IPS-20b (cell line): ENCODE data around the gene ARHGEF33.
"Not testable (repeated sequence)": the region's sequence is repeated elsewhere in the genome, so short reads cannot be mapped to it uniquely, and the experiment has no call there.

Experiments used
- H3K27ac ChIP-seq: one replicate; pipeline ENCODE4 v1.5.1; 2013; ENCODE audit warnings: low read length
- H3K27me3 ChIP-seq: 2 replicates; pipeline ENCODE4 v1.6.1; 2013; ENCODE audit warnings: mild to moderate bottlenecking, low read length, inconsistent platforms; ENCODE audit not compliant: insufficient read depth
- H3K36me3 ChIP-seq: 2 replicates; pipeline ENCODE4 v1.6.1; 2013; ENCODE audit warnings: low read depth, mild to moderate bottlenecking, inconsistent platforms, low read length, moderate library complexity; ENCODE audit not compliant: insufficient read depth
- H3K4me1 ChIP-seq: 2 replicates; pipeline ENCODE4 v1.6.1; 2013; ENCODE audit warnings: mild to moderate bottlenecking, control low read depth, inconsistent platforms, low read length, moderate library complexity; ENCODE audit not compliant: insufficient read depth
- H3K4me3 ChIP-seq: 2 replicates; pipeline ENCODE4 v1.5.1; 2013; ENCODE audit warnings: mild to moderate bottlenecking, low read length, inconsistent platforms
- H3K9ac ChIP-seq: 2 replicates; pipeline ENCODE4 v1.6.1; 2013; ENCODE audit warnings: low read depth, mild to moderate bottlenecking, inconsistent platforms, low read length, moderate library complexity
- H3K9me3 ChIP-seq: 2 replicates; pipeline ENCODE4 v1.6.1; 2013; ENCODE audit warnings: mild to moderate bottlenecking, low read depth, low read length, inconsistent platforms; ENCODE audit not compliant: insufficient read depth

ARHGEF33 gene

DNA sequence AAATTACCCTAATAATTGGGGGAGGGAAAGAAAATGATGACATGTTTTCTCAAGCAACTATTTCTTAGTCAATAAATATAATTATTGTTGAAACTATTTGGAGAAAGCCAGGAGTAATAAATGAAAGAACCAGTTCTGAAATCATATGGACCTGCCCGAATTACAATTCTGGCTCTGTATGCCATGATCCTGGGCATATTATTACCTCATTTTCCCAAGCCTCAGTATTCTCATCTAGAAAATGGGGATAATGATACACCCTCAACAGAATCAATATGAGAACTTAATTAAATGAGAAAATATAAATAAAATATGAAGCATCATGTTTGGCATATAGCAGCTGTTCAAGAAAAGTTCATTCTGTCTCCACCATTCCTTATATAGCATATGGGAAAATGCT, 22.9 kb downstream of the ARHGEF33 start:
- no peaks in the 10 kb centered on the region for H3K9me3 ChIP-seq
- H3K27ac ChIP-seq: no peak overlapping the region
- no peaks in the 10 kb centered on the region for H3K36me3 ChIP-seq
- no peak overlapping the region for H3K9ac ChIP-seq
- H3K4me3 ChIP-seq: no peak overlapping the region
- H3K27me3 ChIP-seq: no peaks in the 10 kb centered on the region
- no peaks in the 10 kb centered on the region for H3K4me1 ChIP-seq

DNA sequence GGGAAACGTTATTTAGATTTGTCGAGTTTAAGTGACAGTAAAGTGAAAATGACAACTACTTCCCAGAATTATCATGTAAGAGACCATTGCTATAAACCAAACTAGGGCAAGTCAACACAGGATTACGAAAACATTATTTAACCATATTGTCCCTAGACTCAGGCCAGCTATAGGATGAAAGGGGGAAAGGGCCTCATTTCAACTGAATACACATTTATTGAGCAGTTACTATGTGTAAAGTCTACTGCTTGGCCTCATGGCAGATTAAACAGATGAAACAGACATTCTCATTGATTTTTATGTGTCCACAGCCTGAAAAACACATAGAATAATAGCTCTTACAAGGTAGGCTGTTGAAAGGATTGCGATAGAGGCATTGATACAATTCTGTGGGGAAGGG, 32.7 kb downstream of the ARHGEF33 start:
- H3K9ac ChIP-seq: no peak overlapping the region
- no peak overlapping the region for H3K4me3 ChIP-seq
- no peaks in the 10 kb centered on the region for H3K36me3 ChIP-seq
- H3K4me1 ChIP-seq: no peaks in the 10 kb centered on the region
- no peaks in the 10 kb centered on the region for H3K27me3 ChIP-seq
- no peaks in the 10 kb centered on the region for H3K9me3 ChIP-seq
- no peak overlapping the region for H3K27ac ChIP-seq

DNA sequence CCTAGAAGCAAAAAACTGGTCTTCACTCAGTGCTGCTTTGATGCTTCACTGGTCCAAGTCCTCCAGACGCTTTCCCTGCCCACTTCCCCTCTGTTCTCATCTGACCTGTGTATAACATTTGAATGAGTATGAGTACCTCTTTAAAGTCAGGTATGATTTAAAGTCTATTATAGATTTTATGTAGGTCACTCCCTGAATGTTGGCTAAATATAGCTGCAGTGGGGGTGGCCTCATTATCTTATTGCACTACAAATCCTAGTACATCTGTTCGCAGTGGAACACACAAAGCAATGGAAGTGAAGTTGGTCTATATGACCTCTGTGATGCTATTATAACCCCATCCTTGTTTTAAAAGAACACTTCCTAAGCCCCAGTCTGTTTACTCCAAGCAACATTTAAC, 33.2 kb downstream of the ARHGEF33 start:
- no peaks in the 10 kb centered on the region for H3K36me3 ChIP-seq
- H3K4me1 ChIP-seq: no peaks in the 10 kb centered on the region
- H3K27me3 ChIP-seq: no peaks in the 10 kb centered on the region
- H3K4me3 ChIP-seq: no peak overlapping the region
- no peak overlapping the region for H3K9ac ChIP-seq
- H3K9me3 ChIP-seq: no peaks in the 10 kb centered on the region
- H3K27ac ChIP-seq: no peak overlapping the region

DNA sequence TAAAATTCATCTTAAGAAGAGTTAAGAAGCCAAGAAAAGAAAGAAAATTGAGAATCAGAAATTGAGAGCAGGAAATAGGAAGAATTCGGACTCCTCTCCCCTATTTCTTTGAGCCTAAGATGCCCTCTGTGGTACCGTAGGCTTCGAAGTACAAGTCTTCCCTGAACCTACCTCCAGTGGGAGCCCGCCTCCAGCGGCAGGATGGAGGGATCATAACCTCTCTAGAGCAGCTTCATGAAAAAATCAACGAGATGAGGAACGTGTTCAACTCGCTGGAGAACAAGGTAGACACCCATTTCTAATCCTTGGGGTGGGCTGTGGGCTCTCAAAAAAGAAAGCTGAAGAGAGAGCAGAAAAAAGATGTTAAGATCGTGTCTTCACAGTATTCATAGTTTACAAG, 36.3 kb downstream of the ARHGEF33 start:
- H3K9ac ChIP-seq: no peak overlapping the region
- H3K27me3 ChIP-seq: no peaks in the 10 kb centered on the region
- H3K4me1 ChIP-seq: no peaks in the 10 kb centered on the region
- H3K36me3 ChIP-seq: no peaks in the 10 kb centered on the region
- H3K9me3 ChIP-seq: no peaks in the 10 kb centered on the region
- H3K4me3 ChIP-seq: no peak overlapping the region
- H3K27ac ChIP-seq: no peak overlapping the region

DNA sequence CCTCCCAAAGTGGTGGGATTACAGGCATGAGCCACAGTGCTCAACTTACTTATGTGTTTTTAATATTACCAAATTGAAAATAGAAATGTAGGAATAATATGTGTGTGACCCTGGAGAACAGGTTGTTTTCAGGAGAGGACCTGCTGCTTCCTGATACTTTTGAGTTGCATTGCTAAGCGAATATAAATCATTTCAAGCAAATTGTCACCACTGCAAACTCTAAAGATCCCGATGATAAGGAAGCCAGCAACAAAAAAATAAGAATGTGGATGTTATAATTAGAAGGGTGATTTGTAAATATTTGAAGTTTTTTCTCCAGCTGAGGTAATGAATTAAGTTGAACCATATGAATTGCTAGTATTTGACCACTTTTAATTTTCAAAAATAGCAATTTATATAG, 40.9 kb downstream of the ARHGEF33 start:
- Histone ChIP-seq H3K4me3 (no peak overlapping the region), H3K36me3 (no peaks in the 10 kb centered on the region), H3K9ac (no peak overlapping the region), H3K9me3 (no peaks in the 10 kb centered on the region), H3K4me1 (no peaks in the 10 kb centered on the region), H3K27ac (no peak overlapping the region), H3K27me3 (no peaks in the 10 kb centered on the region)

DNA sequence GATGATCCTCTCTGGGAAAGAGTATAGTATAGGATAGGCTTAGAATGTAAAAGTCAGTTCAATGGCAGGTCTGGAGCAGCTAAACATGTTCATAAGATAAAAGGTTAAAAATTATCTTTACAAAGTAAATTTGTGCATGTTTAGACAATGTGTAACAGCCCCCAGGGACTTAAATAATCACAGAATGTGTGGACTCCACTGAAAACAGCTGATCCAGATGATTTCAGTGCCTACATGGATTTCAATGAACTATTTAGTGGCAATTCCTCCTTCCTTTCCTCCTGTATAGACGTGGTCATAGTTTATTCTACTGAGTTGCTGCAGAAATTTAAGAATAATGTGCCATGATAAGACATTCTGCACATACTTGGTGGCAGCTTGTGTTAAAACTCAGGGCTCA, 42.9 kb downstream of the ARHGEF33 start:
- H3K4me3 ChIP-seq: no peak overlapping the region
- no peak overlapping the region for H3K9ac ChIP-seq
- no peaks in the 10 kb centered on the region for H3K36me3 ChIP-seq
- no peaks in the 10 kb centered on the region for H3K4me1 ChIP-seq
- H3K9me3 ChIP-seq: no peaks in the 10 kb centered on the region
- H3K27ac ChIP-seq: no peak overlapping the region
- no peaks in the 10 kb centered on the region for H3K27me3 ChIP-seq

DNA sequence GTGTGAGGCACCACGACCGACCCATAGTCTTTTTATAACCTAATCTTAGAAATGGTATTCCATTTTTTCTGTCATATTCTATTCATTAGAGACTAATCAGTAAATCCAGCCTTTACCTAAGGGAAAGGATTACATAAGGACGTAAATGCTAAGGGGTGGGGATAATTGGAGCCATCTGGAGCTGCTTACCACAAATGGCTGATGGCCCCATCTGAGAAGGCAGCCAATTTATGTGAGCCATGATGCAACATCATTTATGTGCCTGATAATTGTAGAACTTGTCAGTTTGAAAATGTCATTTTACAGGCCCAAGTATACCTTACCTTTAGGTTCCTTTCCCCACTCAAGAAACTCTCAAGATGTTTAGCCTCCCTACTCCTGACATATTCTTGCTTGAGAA, 44.0 kb downstream of the ARHGEF33 start:
- H3K4me1 ChIP-seq: no peaks in the 10 kb centered on the region
- no peaks in the 10 kb centered on the region for H3K9me3 ChIP-seq
- H3K27ac ChIP-seq: no peak overlapping the region
- no peaks in the 10 kb centered on the region for H3K27me3 ChIP-seq
- H3K4me3 ChIP-seq: no peak overlapping the region
- no peaks in the 10 kb centered on the region for H3K36me3 ChIP-seq
- no peak overlapping the region for H3K9ac ChIP-seq

DNA sequence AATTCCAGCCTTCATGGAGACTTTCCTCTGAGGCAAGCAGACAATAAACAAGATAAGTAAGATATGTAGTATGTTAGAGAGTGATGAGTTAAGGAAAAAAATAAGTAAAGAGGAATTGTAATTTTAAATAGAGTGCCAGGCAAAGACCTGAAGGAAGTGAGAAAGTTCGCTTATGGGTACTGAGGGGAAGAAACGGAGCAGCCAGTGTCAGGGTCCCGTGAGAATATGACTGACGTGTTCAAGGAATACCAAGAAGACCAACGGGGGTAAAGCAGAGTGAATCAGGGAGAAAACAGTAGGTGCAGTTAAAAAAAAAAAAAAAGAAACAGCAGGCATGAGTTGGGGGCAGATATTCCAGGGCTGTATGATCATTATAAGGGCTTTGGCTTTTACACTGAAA, 45.1 kb downstream of the ARHGEF33 start:
- Histone ChIP-seq H3K9ac (no peak overlapping the region), H3K27ac (no peak overlapping the region), H3K27me3 (no peaks in the 10 kb centered on the region), H3K9me3 (no peaks in the 10 kb centered on the region), H3K4me1 (no peaks in the 10 kb centered on the region), H3K36me3 (no peaks in the 10 kb centered on the region), H3K4me3 (no peak overlapping the region)

DNA sequence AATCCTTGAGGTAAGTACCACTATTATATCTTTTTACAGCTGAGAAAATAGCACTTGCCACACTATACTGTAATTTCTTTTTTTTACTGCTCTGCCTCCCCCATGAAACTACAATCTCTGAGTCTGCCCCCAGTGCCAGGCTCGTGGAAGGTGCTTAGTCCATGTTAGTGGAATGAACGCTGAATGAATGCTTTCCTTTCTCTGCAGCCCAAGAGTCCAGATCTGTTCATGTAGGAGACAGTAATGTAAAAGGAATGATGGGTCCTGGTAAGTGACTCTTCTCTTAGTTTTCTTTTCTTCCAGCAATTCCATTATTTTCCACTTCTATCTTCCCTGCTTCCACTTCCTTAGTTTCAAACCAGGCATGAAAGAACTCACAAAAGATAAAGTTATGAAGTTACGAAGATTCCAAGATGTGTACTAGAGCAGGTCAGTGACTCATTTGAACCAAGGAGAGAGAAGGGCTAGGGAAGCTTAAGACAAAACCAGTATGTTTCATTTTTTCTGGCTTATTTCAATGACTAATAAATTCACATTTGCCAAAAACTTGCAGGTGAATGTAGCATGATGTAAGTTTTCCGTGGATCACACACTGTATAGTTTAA, 46.0 kb downstream of the ARHGEF33 start:
- Histone ChIP-seq H3K27ac (no peak overlapping the region), H3K9me3 (no peaks in the 10 kb centered on the region)

DNA sequence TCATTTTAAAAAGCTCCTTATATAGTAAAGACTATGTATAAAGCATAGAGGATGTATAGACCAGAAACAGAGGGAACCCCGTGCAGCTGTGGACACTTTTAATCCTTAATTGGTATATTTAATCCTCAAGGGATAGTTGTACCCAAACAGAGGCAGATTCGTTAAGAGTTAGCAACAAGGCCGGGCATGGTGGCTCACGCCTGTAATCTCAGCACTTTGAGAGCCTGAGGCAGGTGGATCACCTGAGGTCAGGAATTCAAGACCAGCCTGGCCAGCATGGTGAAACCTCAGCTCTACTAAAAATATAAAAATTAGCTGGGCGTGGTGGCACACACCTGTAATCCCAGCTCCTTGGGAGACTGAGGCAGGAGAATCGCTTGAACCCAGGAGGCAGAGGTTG, 46.8 kb downstream of the ARHGEF33 start:
- not testable (repeated sequence) for H3K9me3 ChIP-seq, H3K27ac ChIP-seq, H3K4me3 ChIP-seq, H3K36me3 ChIP-seq, H3K4me1 ChIP-seq, H3K9ac ChIP-seq, H3K27me3 ChIP-seq

More for the DNA sequence above, 46.0 kb downstream of the ARHGEF33 start:
- Histone ChIP-seq H3K9ac (no peak overlapping the region), H3K4me1 (no peaks in the 10 kb centered on the region), H3K36me3 (no peaks in the 10 kb centered on the region), H3K4me3 (no peak overlapping the region), H3K27me3 (no peaks in the 10 kb centered on the region)

DNA sequence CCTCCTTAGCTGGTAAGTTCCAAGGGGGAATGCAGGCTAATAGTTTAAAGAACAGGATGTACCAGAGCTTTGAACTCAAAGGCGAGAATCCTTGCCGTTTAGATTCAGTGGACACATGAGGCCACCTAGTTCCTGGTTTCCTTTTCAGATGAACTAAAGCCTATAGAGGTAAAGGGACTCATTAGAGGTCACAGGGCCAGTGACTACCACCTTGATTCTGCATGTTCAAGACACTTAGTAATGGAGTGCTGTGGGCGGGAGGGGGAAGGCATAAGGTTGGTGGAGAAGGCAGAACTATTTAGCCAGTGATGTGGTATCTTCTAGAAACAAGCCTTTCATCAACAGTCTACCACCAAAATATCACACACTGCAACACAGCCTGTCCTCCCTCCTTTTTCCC, 47.9 kb downstream of the ARHGEF33 start:
- no peaks in the 10 kb centered on the region for H3K36me3 ChIP-seq
- H3K4me3 ChIP-seq: no peak overlapping the region
- no peaks in the 10 kb centered on the region for H3K27me3 ChIP-seq
- H3K9me3 ChIP-seq: no peaks in the 10 kb centered on the region
- H3K27ac ChIP-seq: no peak overlapping the region
- H3K4me1 ChIP-seq: no peaks in the 10 kb centered on the region
- H3K9ac ChIP-seq: no peak overlapping the region

DNA sequence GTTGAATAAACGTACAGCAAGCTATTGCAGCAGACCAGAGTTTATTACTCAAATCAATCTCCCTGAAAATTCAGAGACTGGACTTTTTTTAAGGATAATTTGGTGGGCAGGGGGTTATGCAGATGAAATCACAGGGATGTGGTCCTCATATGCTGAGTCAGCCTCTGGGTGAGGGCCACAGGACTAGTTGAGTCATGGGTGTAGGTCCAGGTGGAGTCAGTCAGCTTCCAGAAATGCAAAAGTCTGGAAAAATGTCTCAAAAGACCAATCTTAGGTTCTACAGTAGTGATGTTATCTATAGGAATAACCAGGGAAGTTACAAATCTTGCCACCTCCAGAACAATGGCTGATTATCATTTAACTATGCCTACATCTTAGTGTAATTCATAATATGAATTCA, 51.1 kb downstream of the ARHGEF33 start:
- Histone ChIP-seq H3K36me3 (no peaks in the 10 kb centered on the region), H3K9me3 (no peaks in the 10 kb centered on the region), H3K9ac (no peak overlapping the region), H3K27me3 (no peaks in the 10 kb centered on the region), H3K27ac (no peak overlapping the region), H3K4me3 (no peak overlapping the region), H3K4me1 (peaks cover 12% of the 10 kb centered on the region)

DNA sequence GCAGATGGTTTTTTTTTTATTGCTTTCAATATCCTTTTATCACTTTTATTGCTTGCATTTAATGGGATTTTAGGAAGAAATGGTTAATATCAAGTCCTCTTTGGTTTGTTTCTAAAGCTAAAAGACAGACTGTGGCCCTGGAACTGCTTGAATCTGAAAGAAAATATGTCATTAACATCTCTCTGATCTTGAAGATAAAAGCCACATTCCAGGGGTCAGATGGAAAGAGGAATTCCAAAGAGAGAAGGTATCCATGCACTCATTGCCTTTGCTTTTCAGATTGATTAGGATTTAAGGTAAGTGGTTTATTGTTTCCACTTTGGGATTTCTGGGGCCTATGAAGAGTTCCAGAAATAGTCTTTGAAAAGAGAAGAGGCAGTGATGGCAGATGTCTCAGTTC, 54.1 kb downstream of the ARHGEF33 start:
- Histone ChIP-seq H3K9ac (no peak overlapping the region), H3K27me3 (no peaks in the 10 kb centered on the region), H3K27ac (no peak overlapping the region), H3K36me3 (no peaks in the 10 kb centered on the region), H3K9me3 (no peaks in the 10 kb centered on the region), H3K4me1 (peaks cover 12% of the 10 kb centered on the region), H3K4me3 (no peak overlapping the region; the same call in 1 of the 2 replicates)
